ENCODE results near the gene RSPH6A.

GRCh38 chr19:45825917-45826893, 11.1 kb upstream of the RSPH6A start:
- TF ChIP-seq CTCF (IDR thresholded peaks at IDR 0.05) (no peak), POLR2A (IDR thresholded peaks at IDR 0.05) (no peak)
